ENCODE measurements around the gene CRACR2A.
A peak's percentile ranks its signal among the peaks of the same experiment; 100 is the strongest.

CRACR2A gene

DNA sequence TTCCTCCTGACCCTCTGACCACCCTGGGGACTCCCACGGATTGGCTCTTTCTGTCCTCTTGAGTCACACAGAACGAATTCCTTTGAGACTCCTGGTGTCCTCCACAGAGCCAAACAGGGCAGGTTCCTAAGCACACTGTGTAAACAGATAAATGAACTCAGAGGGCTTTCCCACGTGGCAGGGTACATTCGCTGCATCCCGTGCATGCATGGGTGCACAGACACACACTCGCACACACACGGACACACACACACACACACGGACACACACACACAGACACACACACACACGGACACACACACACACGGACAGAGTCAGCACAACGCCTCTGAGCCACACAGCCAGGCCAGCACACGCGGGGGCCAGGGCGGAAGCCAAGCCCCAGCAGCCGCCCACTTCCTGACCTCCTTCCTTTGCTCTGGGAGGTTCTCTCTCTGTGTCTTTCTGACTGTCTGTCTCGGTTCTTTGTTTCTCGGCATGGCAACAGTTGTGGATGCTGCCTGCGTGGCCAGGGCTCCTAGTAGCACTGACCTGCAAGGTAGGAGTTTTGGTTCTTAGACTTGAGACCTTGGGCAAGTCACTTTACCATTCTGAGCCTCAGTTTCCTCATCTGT, 706 bp downstream of the CRACR2A start:
- DNase-seq (ENCODE audit: low read depth): peak; percentile 37
- peak overlapping the region; percentile 48 for H3K4me3 ChIP-seq (replicated peaks; ENCODE audit: low read depth, low read length)
- TF ChIP-seq CTCF (IDR thresholded peaks at IDR 0.05; ENCODE audit: low read length, missing control alignments): no peak

- no peak for TF ChIP-seq CTCF (IDR thresholded peaks at IDR 0.05; ENCODE audit: low read length, missing control alignments)
These were observed 1.5 kb downstream of the CRACR2A start for GRCh38 chr12:3751151-3752095.

GRCh38 chr12:3750616-3751015, 2.3 kb downstream of the CRACR2A start:
- H3K4me3 ChIP-seq (replicated peaks; ENCODE audit: low read depth, low read length): no peak overlapping the region
- DNase-seq (ENCODE audit: low read depth): no peak
- no peak for TF ChIP-seq CTCF (IDR thresholded peaks at IDR 0.05; ENCODE audit: low read length, missing control alignments)

More at GRCh38 chr12:3751151-3752095, 1.5 kb downstream of the CRACR2A start:
- no peak overlapping the region for H3K4me3 ChIP-seq (replicated peaks; ENCODE audit: low read depth, low read length)
- no peak for DNase-seq (ENCODE audit: low read depth)

DNA sequence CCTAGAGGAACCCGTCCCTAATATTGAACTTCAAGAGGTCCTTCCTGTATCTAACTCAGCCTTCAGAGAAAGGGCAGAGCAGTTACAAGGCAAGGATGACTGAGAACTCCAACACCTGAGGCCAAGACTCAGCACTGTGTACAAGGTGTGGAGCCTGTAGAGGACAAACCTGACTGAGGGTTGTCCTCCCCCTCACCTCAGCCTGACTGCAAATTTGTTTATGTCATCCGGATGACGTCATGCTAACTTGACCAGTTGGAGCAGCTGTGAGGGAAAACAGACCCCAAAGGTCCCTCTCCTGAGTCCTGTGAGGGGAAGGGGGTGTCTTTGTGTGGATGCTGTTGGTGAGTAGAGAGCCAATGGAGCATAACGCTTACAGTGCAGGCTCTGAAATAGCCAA, 4.3 kb downstream of the CRACR2A start:
- no peak for TF ChIP-seq CTCF (IDR thresholded peaks at IDR 0.05; ENCODE audit: low read length, missing control alignments)

GRCh38 chr12:3747976-3748619, 4.8 kb downstream of the CRACR2A start:
- no peak for TF ChIP-seq CTCF (IDR thresholded peaks at IDR 0.05; ENCODE audit: low read length, missing control alignments)
- no peak overlapping the region for H3K4me3 ChIP-seq (replicated peaks; ENCODE audit: low read depth, low read length)
- DNase-seq (ENCODE audit: low read depth): no peak

More for the DNA sequence above, 4.3 kb downstream of the CRACR2A start:
- DNase-seq (ENCODE audit: low read depth): no peak
- H3K4me3 ChIP-seq (replicated peaks; ENCODE audit: low read depth, low read length): no peak overlapping the region

- no peak for DNase-seq (ENCODE audit: low read depth)
- no peak for TF ChIP-seq CTCF (IDR thresholded peaks at IDR 0.05; ENCODE audit: low read length, missing control alignments)
- no peak overlapping the region for H3K4me3 ChIP-seq (replicated peaks; ENCODE audit: low read depth, low read length)
These were observed 5.4 kb downstream of the CRACR2A start for GRCh38 chr12:3747543-3747942.
